Thymus (tissue), 11 donors: ENCODE measurements around the gene TRIM9. TPM values are rescaled to one million over a fixed set of nuclear protein-coding genes. Genes with fewer than 3 reads are reported as not detected.
"Not testable (repeated sequence)": the region's sequence is repeated elsewhere in the genome, so short reads cannot be mapped to it uniquely, and the experiment has no call there.

Experiments
- DNase-seq, 9 donors: peaks; one replicate each; pipeline ENCODE4 v3.0.0-alpha.2; 2013; ENCODE audit warnings: low spot score in 9 of 9, low read depth in 6 of 9, missing footprints in 1 of 9
- H3K27ac ChIP-seq, 2 donors: one replicate each; pipeline ENCODE4 v1.5.1; 2013; ENCODE audit warnings: control low read depth in 1 of 2, low read depth in 1 of 2, low read length in 1 of 2, mild to moderate bottlenecking in 1 of 2, moderate library complexity in 1 of 2
- H3K27me3 ChIP-seq, 2 donors: one replicate each; pipeline ENCODE4 v1.5.1; 2013; ENCODE audit warnings: low read length in 1 of 2; ENCODE audit not compliant: control insufficient read depth in 2 of 2, insufficient read depth in 1 of 2
- H3K36me3 ChIP-seq, 2 donors: one replicate each; pipeline ENCODE4 v1.5.1; 2013; ENCODE audit warnings: low read length in 1 of 2, mild to moderate bottlenecking in 1 of 2, moderate library complexity in 1 of 2; ENCODE audit not compliant: control insufficient read depth in 2 of 2, insufficient read depth in 2 of 2
- H3K4me1 ChIP-seq, 2 donors: one replicate each; pipeline ENCODE4 v1.5.1; 2013; ENCODE audit warnings: low read length in 2 of 2; ENCODE audit not compliant: control insufficient read depth in 2 of 2, insufficient read depth in 2 of 2
- H3K4me3 ChIP-seq, 2 donors: one replicate each; pipeline ENCODE4 v1.5.1; 2013; ENCODE audit warnings: low read length in 2 of 2, control low read depth in 1 of 2, mild to moderate bottlenecking in 1 of 2
- H3K9me3 ChIP-seq, 2 donors: one replicate each; pipeline ENCODE4 v1.5.1; 2013; ENCODE audit warnings: low read length in 1 of 2, mild to moderate bottlenecking in 1 of 2; ENCODE audit not compliant: control insufficient read depth in 2 of 2, insufficient read depth in 1 of 2
- WGBS: extraction: QIAGEN DNeasy Blood & Tissue Kit; methylation state at CpG from one replicate; pipeline ENCODE4 v1.1.7; 2013; 5-methylcytosine and 5-hydroxymethylcytosine counted together
- polyA plus RNA-seq: library from polyadenylated mRNA; stranded (reverse); fragments of 200-250 nt; gene quantifications from one replicate; pipeline ENCODE4 v1.2.3, GENCODE V29; 2013
- total RNA-seq: library from RNA; stranded (reverse); fragments of 120-200 nt; gene quantifications from one replicate; pipeline ENCODE4 v1.2.4, GENCODE V29; 2013
- donor health status: healthy.

TRIM9 gene
- total and polyA plus RNA-seq, 2 donors = 0.71 to 1.8 TPM

- 97% methylated on average over 9 of the region's 9 CpGs for WGBS
- Histone ChIP-seq H3K4me1 (no peaks in the 10 kb centered on the region), H3K36me3 (no peaks in the 10 kb centered on the region), H3K9me3 (no peaks in the 10 kb centered on the region), H3K27ac (no peak overlapping the region), H3K27me3 (no peaks in the 10 kb centered on the region), H3K4me3 (no peak overlapping the region)
- no peak for DNase-seq
Measured at GRCh38 chr14:50997712-50998111, 97.2 kb downstream of the TRIM9 start.

- H3K27me3 ChIP-seq, H3K36me3 ChIP-seq, H3K4me3 ChIP-seq, H3K4me1 ChIP-seq, H3K27ac ChIP-seq, H3K9me3 ChIP-seq, DNase-seq: not testable (repeated sequence)
Measured at GRCh38 chr14:50994158-50994557, 100.7 kb downstream of the TRIM9 start.

- Histone ChIP-seq H3K27ac (no peak overlapping the region), H3K9me3 (no peaks in the 10 kb centered on the region), H3K4me3 (no peak overlapping the region), H3K4me1 (no peaks in the 10 kb centered on the region), H3K27me3 (no peaks in the 10 kb centered on the region), H3K36me3 (no peaks in the 10 kb centered on the region)
- DNase-seq = no peak
- WGBS = 94% methylated on average over 12 of the region's 12 CpGs
Measured at GRCh38 chr14:50985859-50986331, 109.0 kb downstream of the TRIM9 start.

DNA sequence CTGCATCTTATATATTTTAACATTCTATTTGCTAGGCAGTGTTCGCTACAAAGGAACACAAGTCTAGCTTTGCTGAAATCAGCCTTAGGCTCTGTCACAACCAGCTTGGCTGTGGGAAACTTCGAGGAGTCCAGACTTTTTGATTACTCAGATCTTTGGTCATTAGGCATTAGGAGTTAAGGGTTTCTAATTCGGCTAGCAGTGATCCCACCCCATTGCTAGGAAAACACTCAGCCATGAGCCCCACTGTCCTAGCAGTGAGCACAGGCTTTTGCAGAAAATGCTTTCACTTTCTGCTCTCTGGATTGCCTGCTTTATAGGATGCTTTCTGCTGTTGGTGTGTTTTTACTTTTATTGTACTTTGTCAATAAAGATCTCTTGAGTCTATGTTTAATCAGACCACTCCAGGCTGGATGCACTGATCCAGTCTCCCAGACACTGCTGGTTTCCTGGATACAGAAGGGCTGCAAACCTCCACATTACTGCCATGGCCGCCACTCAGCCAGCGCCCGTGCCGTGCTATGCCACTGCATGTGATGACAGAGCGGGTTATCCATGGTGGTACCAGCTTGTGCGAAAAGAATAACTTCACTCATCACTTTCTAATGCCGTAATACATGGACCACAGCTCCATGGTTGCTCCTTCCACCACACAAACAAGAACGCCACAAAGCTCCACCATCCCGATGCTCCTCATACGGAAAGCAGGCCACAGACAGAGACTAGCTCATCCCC is 109.6 kb downstream of the TRIM9 start:
- WGBS = 93% methylated on average over 13 of the region's 13 CpGs
- Histone ChIP-seq H3K27ac (no peak overlapping the region), H3K36me3 (no peaks in the 10 kb centered on the region), H3K27me3 (no peaks in the 10 kb centered on the region), H3K4me3 (no peak overlapping the region), H3K4me1 (no peaks in the 10 kb centered on the region), H3K9me3 (no peaks in the 10 kb centered on the region)
- DNase-seq = no peak

DNA sequence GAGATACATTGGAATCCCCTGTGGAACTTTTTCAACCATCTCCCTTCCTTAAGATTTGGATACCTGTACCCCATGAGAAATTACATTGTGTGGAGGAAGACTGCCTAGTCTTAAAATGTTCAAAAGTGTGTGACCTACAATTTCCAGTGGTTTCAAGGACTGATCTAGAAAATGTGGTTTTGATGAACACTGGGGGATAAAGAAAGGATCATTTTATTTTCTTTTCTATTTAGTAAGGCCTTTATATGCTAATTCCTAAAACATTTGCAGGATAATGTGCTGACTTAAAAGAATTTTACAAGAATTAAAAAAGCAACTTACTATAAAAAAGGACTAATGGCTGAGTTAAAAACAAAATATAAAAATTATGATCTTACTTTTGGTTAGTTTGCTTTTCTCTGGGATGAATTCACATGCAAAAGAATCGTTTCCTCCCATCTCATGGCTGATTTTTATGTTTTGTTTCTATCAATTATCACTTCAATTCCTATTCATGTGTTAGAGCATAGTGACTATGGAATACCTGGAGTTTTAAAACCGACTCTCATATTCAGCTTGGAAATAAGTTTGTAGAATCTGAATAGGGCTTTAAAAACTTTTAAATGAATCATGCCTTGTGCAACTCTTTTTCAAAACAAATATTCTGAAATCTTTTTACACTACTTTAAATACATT is 110.7 kb downstream of the TRIM9 start:
- Histone ChIP-seq H3K27ac (no peak overlapping the region), H3K4me3 (no peak overlapping the region), H3K9me3 (no peaks in the 10 kb centered on the region), H3K4me1 (no peaks in the 10 kb centered on the region), H3K27me3 (no peaks in the 10 kb centered on the region), H3K36me3 (no peaks in the 10 kb centered on the region)
- no peak for DNase-seq
- WGBS = 94% methylated on average over 2 of the region's 2 CpGs

DNA sequence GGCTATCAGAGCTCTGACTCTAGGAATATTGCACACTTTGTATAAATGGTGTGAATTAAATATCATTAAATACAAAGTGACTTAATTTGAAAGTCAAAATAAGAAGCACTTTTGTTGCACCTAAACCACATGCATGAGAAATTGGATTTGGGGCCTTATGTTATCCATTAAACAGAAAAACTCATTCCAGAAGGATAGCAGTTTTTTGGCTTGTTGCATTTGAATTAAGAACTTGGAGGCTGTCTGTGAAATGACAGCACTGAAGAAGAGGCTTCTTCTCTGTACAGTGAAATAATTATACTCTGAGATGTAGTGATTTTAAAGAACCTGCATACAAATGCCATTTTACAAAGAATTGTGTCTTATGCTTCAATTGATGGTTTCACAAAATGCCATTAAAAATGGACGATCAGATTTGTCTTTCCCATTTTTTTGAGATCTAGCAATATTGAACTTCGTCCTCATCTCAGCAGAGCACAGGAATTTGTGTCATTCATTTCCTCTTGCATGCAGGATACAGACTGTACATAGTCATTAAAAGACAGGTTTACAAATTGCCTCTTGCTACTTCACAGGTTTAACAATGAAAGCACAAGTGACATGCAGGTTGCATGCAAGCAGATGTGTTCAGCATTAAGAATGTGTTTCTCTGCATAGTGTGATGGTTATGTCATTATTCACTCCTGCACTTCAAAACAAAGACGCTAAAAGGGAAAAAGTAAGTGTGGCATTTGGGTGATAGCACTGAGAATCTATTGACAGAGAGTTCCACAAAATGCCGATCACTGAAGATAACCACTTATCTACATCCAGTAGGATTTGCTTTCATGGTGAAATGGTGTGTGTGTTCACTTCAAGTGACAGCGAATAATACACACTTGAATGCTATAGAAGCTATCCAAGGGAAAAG is 114.7 kb downstream of the TRIM9 start:
- DNase-seq = no peak
- no peak overlapping the region for H3K4me3 ChIP-seq
- H3K27me3 ChIP-seq = no peaks in the 10 kb centered on the region
- no peaks in the 10 kb centered on the region for H3K4me1 ChIP-seq
- WGBS = 77% methylated on average over 5 of the region's 5 CpGs
- no peaks in the 10 kb centered on the region for H3K36me3 ChIP-seq
- no peak overlapping the region for H3K27ac ChIP-seq
- H3K9me3 ChIP-seq = no peaks in the 10 kb centered on the region

- H3K9me3 ChIP-seq = no peaks in the 10 kb centered on the region
- H3K27ac ChIP-seq = no peak overlapping the region
- H3K27me3 ChIP-seq = no peaks in the 10 kb centered on the region
- 94% methylated on average over 4 of the region's 4 CpGs for WGBS
- DNase-seq = no peak
- H3K4me3 ChIP-seq = no peak overlapping the region
- no peaks in the 10 kb centered on the region for H3K4me1 ChIP-seq
- no peaks in the 10 kb centered on the region for H3K36me3 ChIP-seq
Measured at GRCh38 chr14:50978888-50979287, 116.0 kb downstream of the TRIM9 start.

DNA sequence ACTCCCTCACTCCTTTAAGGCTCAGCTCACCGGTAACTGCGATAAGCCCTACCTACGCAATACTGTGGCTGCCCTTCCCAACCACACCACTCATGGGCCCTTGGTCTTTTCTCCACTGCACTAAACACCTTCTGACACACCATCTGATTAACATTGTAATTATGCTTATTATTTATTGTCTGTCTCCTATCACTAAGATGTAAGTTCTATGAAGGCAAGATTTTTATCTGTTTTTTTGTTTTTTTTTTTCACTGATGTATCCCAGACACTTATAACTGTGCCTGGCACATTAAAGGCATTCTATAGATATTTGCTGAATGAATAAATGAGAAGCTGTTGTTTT is 116.4 kb downstream of the TRIM9 start:
- no peaks in the 10 kb centered on the region for H3K36me3 ChIP-seq
- H3K27me3 ChIP-seq = no peaks in the 10 kb centered on the region
- 95% methylated on average over 3 of the region's 3 CpGs for WGBS
- H3K4me1 ChIP-seq = no peaks in the 10 kb centered on the region
- DNase-seq = no peak
- no peak overlapping the region for H3K4me3 ChIP-seq
- no peak overlapping the region for H3K27ac ChIP-seq
- no peaks in the 10 kb centered on the region for H3K9me3 ChIP-seq
